ENCODE measurements around the gene PPIL1. TPM values are rescaled to one million over a fixed set of nuclear protein-coding genes. Genes with fewer than 3 reads are reported as not detected.
A peak's percentile ranks its signal among the peaks of the same experiment; 100 is the strongest.

The PPIL1 gene
- total RNA-seq, 4 donors from 2014 or later, result 4.1 to 16.6 (median 7.7) TPM

DNA sequence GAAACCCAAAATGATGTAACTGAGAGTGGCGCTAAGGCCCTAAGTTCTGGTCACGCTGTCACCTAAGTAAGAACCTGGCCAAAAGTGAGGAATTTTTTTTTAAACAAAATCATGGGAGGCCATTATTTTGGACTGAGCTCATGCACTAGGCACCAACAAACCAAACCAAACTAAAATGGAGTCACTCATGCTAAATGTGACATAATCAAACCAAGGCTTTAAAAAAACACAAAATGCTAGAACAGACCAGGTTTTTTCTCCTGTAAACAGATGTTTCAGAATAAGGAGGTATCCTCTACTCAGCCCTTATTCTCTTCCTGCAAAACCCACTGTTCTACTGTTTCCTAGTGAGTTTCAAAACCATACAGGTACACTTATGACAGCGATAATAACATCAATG, 10.0 kb upstream of the PPIL1 start:
- Histone ChIP-seq H3K36me3 (no peaks in the 10 kb centered on the region), H3K4me1 (peaks cover 22% of the 10 kb centered on the region), H3K9me3 (no peaks in the 10 kb centered on the region), H3K4me3 (no peak overlapping the region), H3K27me3 (no peaks in the 10 kb centered on the region), H3K27ac (no peak overlapping the region)
- no peak for DNase-seq (ENCODE audit: low spot score in 2 of 2)
- 95% methylated on average over 3 of the region's 3 CpGs for WGBS
- TF ChIP-seq, protein P1, sequence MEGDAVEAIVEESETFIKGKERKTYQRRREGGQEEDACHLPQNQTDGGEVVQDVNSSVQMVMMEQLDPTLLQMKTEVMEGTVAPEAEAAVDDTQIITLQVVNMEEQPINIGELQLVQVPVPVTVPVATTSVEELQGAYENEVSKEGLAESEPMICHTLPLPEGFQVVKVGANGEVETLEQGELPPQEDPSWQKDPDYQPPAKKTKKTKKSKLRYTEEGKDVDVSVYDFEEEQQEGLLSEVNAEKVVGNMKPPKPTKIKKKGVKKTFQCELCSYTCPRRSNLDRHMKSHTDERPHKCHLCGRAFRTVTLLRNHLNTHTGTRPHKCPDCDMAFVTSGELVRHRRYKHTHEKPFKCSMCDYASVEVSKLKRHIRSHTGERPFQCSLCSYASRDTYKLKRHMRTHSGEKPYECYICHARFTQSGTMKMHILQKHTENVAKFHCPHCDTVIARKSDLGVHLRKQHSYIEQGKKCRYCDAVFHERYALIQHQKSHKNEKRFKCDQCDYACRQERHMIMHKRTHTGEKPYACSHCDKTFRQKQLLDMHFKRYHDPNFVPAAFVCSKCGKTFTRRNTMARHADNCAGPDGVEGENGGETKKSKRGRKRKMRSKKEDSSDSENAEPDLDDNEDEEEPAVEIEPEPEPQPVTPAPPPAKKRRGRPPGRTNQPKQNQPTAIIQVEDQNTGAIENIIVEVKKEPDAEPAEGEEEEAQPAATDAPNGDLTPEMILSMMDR (IDR thresholded peaks at IDR 0.05), result no peak
- TF ChIP-seq POLR2AphosphoS5 (IDR thresholded peaks at IDR 0.05), result no peak
- no peak for TF ChIP-seq EP300 (IDR thresholded peaks at IDR 0.05)
- no peak for TF ChIP-seq POLR2A (IDR thresholded peaks at IDR 0.05)

DNA sequence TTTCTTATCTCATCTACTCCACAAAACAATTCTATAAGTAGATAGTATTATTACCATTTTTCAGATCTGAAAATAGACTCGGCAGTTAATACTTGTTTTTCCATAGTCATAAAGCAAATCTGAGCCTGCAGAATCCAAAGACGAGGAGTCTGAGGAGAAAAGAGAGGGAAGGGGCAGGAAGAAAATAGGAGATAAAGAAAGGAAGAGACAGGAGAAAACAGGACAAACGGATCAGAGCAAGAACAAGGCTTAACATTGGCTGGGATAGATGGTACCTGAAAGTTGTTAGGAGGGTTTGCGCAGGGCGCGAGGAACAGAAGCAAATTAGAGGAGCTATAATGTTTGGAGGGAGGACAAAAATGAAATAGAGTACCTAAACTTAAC, 639 bp upstream of the PPIL1 start:
- Histone ChIP-seq H3K4me1 (peaks cover 18% of the 10 kb centered on the region), H3K27me3 (peaks cover 4% of the 10 kb centered on the region), H3K9me3 (no peaks in the 10 kb centered on the region), H3K4me3 (peak overlapping the region; percentile 98), H3K27ac (peak overlapping the region; percentile 90), H3K36me3 (no peaks in the 10 kb centered on the region)
- TF ChIP-seq POLR2AphosphoS5 (IDR thresholded peaks at IDR 0.05) (no peak), POLR2A (IDR thresholded peaks at IDR 0.05) (no peak), EP300 (IDR thresholded peaks at IDR 0.05) (no peak)
- TF ChIP-seq, protein P1 (IDR thresholded peaks at IDR 0.05), result no peak
- DNase-seq (ENCODE audit: low spot score in 2 of 2), result no peak
- WGBS, result 42% methylated on average over 6 of the region's 6 CpGs

DNA sequence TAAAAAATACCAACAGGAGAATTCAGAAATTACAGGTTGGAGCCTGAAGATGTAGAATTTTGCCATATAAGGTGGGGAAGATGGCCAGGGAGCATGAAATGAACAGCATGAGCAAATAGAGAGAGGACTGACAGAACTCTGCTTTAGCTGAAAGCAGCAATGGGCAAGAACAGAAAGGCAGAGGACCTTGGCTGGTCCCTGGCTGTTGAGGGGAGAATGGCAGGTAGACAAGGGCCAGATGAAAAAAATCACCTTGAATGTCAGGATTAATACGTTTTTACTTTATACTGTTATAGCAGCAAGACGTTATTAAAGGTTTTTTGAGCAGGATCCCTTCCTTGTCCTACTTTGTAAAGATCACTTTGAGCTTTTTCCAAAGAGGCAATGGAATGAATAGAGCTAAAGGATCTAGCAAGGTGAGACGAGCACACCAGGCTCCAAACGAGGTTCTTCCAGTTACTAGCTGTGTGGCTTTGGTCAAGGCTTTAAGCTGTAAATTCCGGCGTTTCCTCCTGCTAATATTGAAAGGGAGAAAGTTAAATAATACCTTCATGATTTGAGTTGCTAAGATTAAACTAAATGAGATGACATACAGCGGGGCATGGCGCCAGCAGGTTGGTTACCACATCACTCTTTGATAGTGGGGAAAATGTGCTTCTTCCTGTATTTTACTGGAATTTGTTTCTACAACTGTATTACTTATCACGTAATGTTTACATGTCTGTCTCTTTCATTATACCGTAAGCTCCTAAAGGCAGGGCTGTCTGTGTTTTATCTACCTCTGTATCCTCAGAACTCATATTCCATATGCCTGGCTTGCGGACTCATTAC, 776 bp downstream of the PPIL1 start:
- DNase-seq (ENCODE audit: low spot score in 2 of 2), result no peak
- TF ChIP-seq POLR2AphosphoS5 (IDR thresholded peaks at IDR 0.05), result no peak
- TF ChIP-seq, protein P1 (IDR thresholded peaks at IDR 0.05), result no peak
- no peak for TF ChIP-seq EP300 (IDR thresholded peaks at IDR 0.05)
- TF ChIP-seq POLR2A (IDR thresholded peaks at IDR 0.05), result no peak

DNA sequence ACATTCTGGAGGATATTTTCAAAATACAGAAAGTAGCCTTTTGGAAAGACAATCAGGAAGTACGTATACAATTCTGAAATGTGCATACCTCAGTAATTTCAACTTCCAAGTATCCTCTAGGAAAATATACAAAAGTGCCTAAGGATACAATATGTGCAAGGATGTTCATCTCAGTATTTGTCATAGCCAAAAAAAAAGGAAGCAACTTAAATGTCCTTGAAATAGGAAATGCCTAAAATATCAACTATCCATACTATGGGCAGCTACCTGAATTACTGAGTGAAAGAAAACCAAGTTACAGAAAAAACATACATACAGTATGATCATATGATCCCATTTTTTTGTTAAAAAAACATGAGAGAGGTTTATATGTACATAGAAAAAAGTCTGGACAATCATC, 1.5 kb downstream of the PPIL1 start:
- H3K27ac ChIP-seq, result no peak overlapping the region
- TF ChIP-seq POLR2A (IDR thresholded peaks at IDR 0.05) (no peak), POLR2AphosphoS5 (IDR thresholded peaks at IDR 0.05) (no peak), EP300 (IDR thresholded peaks at IDR 0.05) (no peak)
- TF ChIP-seq, protein P1 (IDR thresholded peaks at IDR 0.05), result no peak
- no peaks in the 10 kb centered on the region for H3K9me3 ChIP-seq
- H3K36me3 ChIP-seq, result no peaks in the 10 kb centered on the region
- WGBS, result 95% methylated on average over 1 of the region's 1 CpG
- peaks cover 18% of the 10 kb centered on the region for H3K4me1 ChIP-seq
- DNase-seq (ENCODE audit: low spot score in 2 of 2), result no peak
- H3K27me3 ChIP-seq, result no peaks in the 10 kb centered on the region
- H3K4me3 ChIP-seq, result no peak overlapping the region

More for the DNA sequence above, 776 bp downstream of the PPIL1 start:
- Histone ChIP-seq H3K4me1 (peaks cover 18% of the 10 kb centered on the region), H3K27ac (peak overlapping the region; percentile 90), H3K4me3 (peak overlapping the region; percentile 98), H3K27me3 (peaks cover 3% of the 10 kb centered on the region), H3K36me3 (no peaks in the 10 kb centered on the region), H3K9me3 (no peaks in the 10 kb centered on the region)
- WGBS, result 10% methylated on average over 11 of the region's 11 CpGs

DNA sequence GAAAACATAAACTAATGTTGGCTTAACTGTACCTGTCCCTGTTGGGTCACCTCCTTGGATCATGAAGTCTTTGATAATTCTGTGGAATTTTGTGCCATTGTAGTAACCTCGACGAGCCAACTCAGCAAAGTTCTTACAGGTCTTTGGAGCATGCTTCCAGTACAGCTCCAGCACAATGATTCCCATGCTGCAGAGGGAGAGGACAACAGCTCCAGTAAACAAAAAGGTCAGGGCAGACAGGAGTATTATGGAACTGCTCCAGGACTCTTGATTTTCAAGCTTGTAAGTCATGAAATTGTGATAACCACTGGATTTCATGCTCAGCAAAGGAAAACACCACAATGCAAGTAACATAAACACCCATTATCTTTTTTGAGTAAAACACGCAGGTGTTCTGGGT, 2.9 kb downstream of the PPIL1 start:
- H3K36me3 ChIP-seq, result no peaks in the 10 kb centered on the region
- no peak for TF ChIP-seq POLR2AphosphoS5 (IDR thresholded peaks at IDR 0.05)
- TF ChIP-seq POLR2A (IDR thresholded peaks at IDR 0.05), result no peak
- TF ChIP-seq, protein P1 (IDR thresholded peaks at IDR 0.05), result no peak
- TF ChIP-seq EP300 (IDR thresholded peaks at IDR 0.05), result no peak
- DNase-seq (ENCODE audit: low spot score in 2 of 2), result no peak
- H3K4me1 ChIP-seq, result peaks cover 18% of the 10 kb centered on the region
- WGBS, result 91% methylated on average over 3 of the region's 3 CpGs
- H3K27ac ChIP-seq, result no peak overlapping the region
- H3K9me3 ChIP-seq, result no peaks in the 10 kb centered on the region
- no peak overlapping the region for H3K4me3 ChIP-seq
- H3K27me3 ChIP-seq, result no peaks in the 10 kb centered on the region
